Measurements from ENCODE around the gene TNPO3. TPM values are rescaled to one million over a fixed set of nuclear protein-coding genes. Genes with fewer than 3 reads are reported as not detected.
"Not testable (repeated sequence)": the region's sequence is repeated elsewhere in the genome, so short reads cannot be mapped to it uniquely, and the experiment has no call there.

Gene TNPO3
- total and polyA plus RNA-seq, 8 donors: 32.5 to 40.5 (median 37.5) TPM

DNA sequence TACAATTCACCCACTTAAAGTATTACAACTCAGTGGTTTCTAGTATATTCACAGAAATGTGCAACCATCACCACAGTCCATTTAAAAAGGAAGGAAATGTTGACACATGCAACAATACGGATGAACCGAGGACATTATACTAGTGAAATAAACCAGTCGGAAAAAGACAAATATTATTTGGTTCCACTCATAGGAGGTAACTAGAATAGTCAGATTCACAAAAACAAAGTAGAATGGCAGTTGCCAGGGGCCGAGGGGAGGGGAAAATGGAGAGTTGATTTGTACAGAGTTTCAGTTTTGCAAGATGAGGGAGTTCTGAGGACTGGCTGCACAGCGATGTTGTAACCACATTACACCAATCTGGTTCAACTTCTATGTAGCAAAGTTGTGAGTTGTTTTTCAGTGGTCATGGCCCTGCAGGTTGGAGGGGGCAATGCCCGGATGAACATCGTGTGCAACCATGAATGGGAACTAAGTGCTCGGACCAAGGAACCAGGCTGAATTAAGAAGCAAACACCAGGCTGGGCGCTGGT lies 17.6 kb upstream of the TNPO3 start:
- no peak overlapping the region for H3K4me3 ChIP-seq
- ATAC-seq (peak; percentile 35), DNase-seq (no peak)
- no peaks in the 10 kb centered on the region for H3K36me3 ChIP-seq
- intact Hi-C loops (cut with DNase I): no loop called here
- TF ChIP-seq, protein P1, sequence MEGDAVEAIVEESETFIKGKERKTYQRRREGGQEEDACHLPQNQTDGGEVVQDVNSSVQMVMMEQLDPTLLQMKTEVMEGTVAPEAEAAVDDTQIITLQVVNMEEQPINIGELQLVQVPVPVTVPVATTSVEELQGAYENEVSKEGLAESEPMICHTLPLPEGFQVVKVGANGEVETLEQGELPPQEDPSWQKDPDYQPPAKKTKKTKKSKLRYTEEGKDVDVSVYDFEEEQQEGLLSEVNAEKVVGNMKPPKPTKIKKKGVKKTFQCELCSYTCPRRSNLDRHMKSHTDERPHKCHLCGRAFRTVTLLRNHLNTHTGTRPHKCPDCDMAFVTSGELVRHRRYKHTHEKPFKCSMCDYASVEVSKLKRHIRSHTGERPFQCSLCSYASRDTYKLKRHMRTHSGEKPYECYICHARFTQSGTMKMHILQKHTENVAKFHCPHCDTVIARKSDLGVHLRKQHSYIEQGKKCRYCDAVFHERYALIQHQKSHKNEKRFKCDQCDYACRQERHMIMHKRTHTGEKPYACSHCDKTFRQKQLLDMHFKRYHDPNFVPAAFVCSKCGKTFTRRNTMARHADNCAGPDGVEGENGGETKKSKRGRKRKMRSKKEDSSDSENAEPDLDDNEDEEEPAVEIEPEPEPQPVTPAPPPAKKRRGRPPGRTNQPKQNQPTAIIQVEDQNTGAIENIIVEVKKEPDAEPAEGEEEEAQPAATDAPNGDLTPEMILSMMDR (IDR thresholded peaks at IDR 0.05): no peak
- peaks cover 0 to 38% of the 10 kb centered on the region in 2 donors for H3K4me1 ChIP-seq
- no peaks in the 10 kb centered on the region for H3K9me3 ChIP-seq
- H3K27me3 ChIP-seq: peaks cover 0 to 8% of the 10 kb centered on the region in 2 donors
- peak overlapping the region in 1 of 2 donors; percentile 90 for H3K27ac ChIP-seq

DNA sequence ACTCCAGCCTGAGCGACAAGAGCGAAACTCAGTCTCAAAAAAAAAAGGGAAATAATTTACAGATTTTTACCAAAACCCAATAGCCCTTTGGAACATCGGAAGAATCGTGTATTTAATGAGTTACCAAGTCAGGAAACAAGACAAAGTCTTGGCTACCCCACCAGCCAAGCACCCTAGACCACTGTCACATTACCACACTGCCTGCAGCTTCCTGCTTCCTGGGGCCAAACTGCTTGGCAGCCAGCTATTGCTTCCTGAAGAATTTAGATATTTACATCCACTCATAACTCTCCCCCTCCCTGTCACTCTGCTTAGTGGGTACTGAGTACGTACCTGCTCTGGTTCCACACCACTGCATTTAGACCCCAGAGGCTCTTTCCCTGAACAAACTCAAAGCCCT lies 14.1 kb upstream of the TNPO3 start:
- Histone ChIP-seq H3K4me1 (peaks cover 0 to 35% of the 10 kb centered on the region in 2 donors), H3K27ac (peak overlapping the region in 1 of 2 donors; percentile 48), H3K4me3 (no peak overlapping the region), H3K36me3 (no peaks in the 10 kb centered on the region), H3K9me3 (no peaks in the 10 kb centered on the region), H3K27me3 (peaks cover 0 to 8% of the 10 kb centered on the region in 2 donors)
- intact Hi-C loops (cut with DNase I): no loop called here
- TF ChIP-seq, protein P1 (IDR thresholded peaks at IDR 0.05): no peak
- ATAC-seq (no peak), DNase-seq (no peak)

DNA sequence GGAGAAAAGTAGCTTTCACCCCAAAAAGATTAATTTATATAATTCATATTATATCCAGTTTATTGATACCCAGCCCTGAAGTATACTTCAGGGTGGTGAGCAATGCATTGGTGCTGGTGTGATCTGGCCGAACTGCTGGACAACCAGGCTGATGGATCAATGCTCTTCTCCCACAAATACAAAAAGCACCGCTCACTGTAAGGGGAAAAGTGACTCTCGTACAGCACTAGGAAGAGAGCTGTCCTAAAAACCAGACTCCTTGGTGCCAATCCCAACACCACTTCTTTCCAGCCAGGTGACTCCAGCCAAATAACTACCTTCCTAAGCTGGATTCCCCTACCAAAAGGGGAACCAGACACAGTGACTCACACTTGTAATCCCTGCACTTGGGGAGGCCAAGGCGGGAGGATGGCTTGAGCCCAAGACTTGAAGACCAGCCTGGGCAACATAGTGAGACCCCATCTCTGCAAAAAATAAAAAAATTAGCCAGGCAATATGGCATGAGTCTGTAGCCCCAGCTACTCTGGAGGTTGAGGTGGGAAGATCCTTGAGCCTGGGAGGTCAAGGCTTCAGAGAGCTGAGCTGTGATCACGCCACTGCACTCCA lies 13.1 kb upstream of the TNPO3 start:
- peaks cover 0 to 28% of the 10 kb centered on the region in 2 donors for H3K4me1 ChIP-seq
- ATAC-seq: no peak
- intact Hi-C loops (cut with DNase I): no loop called here
- no peak for DNase-seq
- H3K36me3 ChIP-seq: no peaks in the 10 kb centered on the region
- H3K27ac ChIP-seq: no peak overlapping the region
- H3K9me3 ChIP-seq: no peaks in the 10 kb centered on the region
- H3K4me3 ChIP-seq: no peak overlapping the region
- peaks cover 0 to 8% of the 10 kb centered on the region in 2 donors for H3K27me3 ChIP-seq
- TF ChIP-seq, protein P1 (IDR thresholded peaks at IDR 0.05): no peak

DNA sequence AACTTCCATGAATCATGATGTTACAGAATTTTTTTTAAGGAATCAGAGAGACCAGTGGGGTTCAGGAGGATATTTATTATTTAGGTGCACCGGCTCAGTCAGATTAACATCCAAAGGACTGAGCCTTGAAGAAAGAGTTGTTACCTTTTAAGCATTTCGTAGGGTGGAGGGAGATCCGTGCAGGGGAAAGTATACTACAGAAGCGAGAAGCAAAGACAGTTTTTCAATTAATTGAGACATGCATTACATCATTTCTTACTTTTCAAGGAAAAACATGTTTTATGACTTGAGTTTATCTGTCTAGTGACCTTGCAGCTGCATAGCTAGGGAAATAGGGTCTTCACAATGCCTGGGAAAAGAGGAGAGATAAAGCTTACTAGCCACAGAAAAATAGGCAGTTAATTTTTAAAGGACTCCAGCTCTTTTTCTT lies 12.2 kb upstream of the TNPO3 start:
- H3K36me3 ChIP-seq; H3K27me3 ChIP-seq; ATAC-seq; DNase-seq; H3K27ac ChIP-seq; intact Hi-C loops (cut with DNase I); H3K4me3 ChIP-seq; H3K9me3 ChIP-seq: not testable (repeated sequence)
- H3K4me1 ChIP-seq: peaks cover 0 to 25% of the 10 kb centered on the region in 2 donors

DNA sequence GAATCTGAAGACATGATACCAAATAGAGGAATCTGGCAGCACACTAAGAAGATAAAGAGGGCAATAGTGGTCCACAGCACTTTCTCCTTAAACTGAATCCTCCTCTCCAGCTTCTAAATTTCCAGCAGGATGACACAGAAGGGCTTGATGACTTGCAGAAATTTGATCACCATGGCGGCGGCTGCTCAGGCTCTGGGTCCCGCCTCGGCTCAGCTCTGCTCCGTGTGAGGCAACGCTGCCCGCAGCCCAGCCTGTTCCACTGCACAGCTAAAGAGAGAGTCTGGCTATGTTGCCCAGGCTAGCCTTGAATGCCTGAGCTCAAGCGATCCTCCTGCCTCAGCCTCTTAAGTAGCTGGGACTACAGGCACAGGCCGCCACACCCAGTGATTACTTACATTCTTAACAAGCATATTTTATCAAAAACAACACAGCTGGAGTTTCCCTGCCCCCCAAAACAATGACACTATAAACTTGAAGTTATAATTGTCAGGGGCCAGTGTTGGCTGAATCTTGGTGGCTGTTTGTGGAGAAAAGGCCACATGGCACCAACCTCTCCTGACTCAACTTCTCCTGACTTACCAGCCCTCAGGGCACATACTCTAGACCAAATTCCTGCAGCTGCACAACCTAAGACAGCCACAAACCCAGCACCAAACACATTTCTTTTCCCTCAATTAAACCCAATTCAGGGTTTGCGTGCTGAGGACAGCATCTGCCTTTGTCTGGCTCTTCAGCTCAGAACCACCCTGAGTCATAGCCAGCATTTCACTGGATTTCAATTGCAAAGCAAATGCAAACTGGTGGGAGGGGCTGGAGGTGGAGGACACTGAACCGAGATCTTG lies 11.6 kb upstream of the TNPO3 start:
- peak; percentile 65 for ATAC-seq
- peaks cover 0 to 8% of the 10 kb centered on the region in 2 donors for H3K27me3 ChIP-seq
- H3K4me1 ChIP-seq: peaks cover 0 to 19% of the 10 kb centered on the region in 2 donors
- no peak for DNase-seq
- H3K4me3 ChIP-seq: no peak overlapping the region
- H3K9me3 ChIP-seq: peaks cover 0 to 6% of the 10 kb centered on the region in 2 donors
- intact Hi-C loops (cut with DNase I): no loop called here
- no peaks in the 10 kb centered on the region for H3K36me3 ChIP-seq
- no peak overlapping the region for H3K27ac ChIP-seq
- TF ChIP-seq, protein P1 (IDR thresholded peaks at IDR 0.05): no peak

Data from left lung (tissue), 10 donors.